Measurements from ENCODE around the gene TATDN3.

Gene TATDN3

GRCh38 chr1:212780759-212781158 is 10.9 kb upstream of the TATDN3 start:
- Histone ChIP-seq H3K4me1 (ENCODE audit: insufficient read depth, low read length, poor library complexity, severe bottlenecking) (no peaks in the 10 kb centered on the region), H4K20me1 (ENCODE audit: insufficient read depth, low read length, poor library complexity, severe bottlenecking) (peaks cover 2% of the 10 kb centered on the region), H3K4me2 (ENCODE audit: low read depth, low read length, poor library complexity, severe bottlenecking) (no peak overlapping the region), H3K4me3 (ENCODE audit: low read length, poor library complexity, severe bottlenecking) (no peak overlapping the region), H3K9me3 (ENCODE audit: insufficient read depth, low read depth, low read length) (no peaks in the 10 kb centered on the region), H3K79me2 (ENCODE audit: insufficient read depth, low read length) (no peaks in the 10 kb centered on the region; the same call in 1 of the 2 replicates), H3K36me3 (ENCODE audit: insufficient read depth, low read length) (peaks cover 39% of the 10 kb centered on the region), H3K9ac (ENCODE audit: low read depth, low read length, poor library complexity, severe bottlenecking) (no peak overlapping the region), H3K9me2 (replicated peaks; ENCODE audit: low read depth, low read length) (no peaks in the 10 kb centered on the region), H2AFZ (ENCODE audit: low read length) (no peak overlapping the region), H3F3A (ENCODE audit: low read depth) (no peaks in the 10 kb centered on the region; the same call in 1 of the 2 replicates), H3K27me3 (ENCODE audit: insufficient read depth, low read length, poor library complexity, severe bottlenecking) (no peaks in the 10 kb centered on the region)
- TF ChIP-seq EZH2phosphoT487 (IDR thresholded peaks at IDR 0.05; ENCODE audit: borderline replicate concordance) = no peak
- TF ChIP-seq, protein P1, sequence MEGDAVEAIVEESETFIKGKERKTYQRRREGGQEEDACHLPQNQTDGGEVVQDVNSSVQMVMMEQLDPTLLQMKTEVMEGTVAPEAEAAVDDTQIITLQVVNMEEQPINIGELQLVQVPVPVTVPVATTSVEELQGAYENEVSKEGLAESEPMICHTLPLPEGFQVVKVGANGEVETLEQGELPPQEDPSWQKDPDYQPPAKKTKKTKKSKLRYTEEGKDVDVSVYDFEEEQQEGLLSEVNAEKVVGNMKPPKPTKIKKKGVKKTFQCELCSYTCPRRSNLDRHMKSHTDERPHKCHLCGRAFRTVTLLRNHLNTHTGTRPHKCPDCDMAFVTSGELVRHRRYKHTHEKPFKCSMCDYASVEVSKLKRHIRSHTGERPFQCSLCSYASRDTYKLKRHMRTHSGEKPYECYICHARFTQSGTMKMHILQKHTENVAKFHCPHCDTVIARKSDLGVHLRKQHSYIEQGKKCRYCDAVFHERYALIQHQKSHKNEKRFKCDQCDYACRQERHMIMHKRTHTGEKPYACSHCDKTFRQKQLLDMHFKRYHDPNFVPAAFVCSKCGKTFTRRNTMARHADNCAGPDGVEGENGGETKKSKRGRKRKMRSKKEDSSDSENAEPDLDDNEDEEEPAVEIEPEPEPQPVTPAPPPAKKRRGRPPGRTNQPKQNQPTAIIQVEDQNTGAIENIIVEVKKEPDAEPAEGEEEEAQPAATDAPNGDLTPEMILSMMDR (conservative IDR thresholded peaks at IDR 0.05; ENCODE audit: low read length) = no peak

GRCh38 chr1:212781225-212781624 is 10.5 kb upstream of the TATDN3 start:
- Histone ChIP-seq H3F3A (ENCODE audit: low read depth) (no peaks in the 10 kb centered on the region; the same call in 1 of the 2 replicates), H3K36me3 (ENCODE audit: insufficient read depth, low read length) (peaks cover 43% of the 10 kb centered on the region), H3K9me2 (replicated peaks; ENCODE audit: low read depth, low read length) (no peaks in the 10 kb centered on the region), H3K9me3 (ENCODE audit: insufficient read depth, low read depth, low read length) (no peaks in the 10 kb centered on the region), H3K4me2 (ENCODE audit: low read depth, low read length, poor library complexity, severe bottlenecking) (no peak overlapping the region), H3K79me2 (ENCODE audit: insufficient read depth, low read length) (no peaks in the 10 kb centered on the region; the same call in 1 of the 2 replicates), H3K4me1 (ENCODE audit: insufficient read depth, low read length, poor library complexity, severe bottlenecking) (no peaks in the 10 kb centered on the region), H3K27me3 (ENCODE audit: insufficient read depth, low read length, poor library complexity, severe bottlenecking) (no peaks in the 10 kb centered on the region), H3K9ac (ENCODE audit: low read depth, low read length, poor library complexity, severe bottlenecking) (no peak overlapping the region), H2AFZ (ENCODE audit: low read length) (no peak overlapping the region), H4K20me1 (ENCODE audit: insufficient read depth, low read length, poor library complexity, severe bottlenecking) (peaks cover 2% of the 10 kb centered on the region), H3K4me3 (ENCODE audit: low read length, poor library complexity, severe bottlenecking) (no peak overlapping the region)
- TF ChIP-seq, protein P1 (conservative IDR thresholded peaks at IDR 0.05; ENCODE audit: low read length) = no peak
- no peak for TF ChIP-seq EZH2phosphoT487 (IDR thresholded peaks at IDR 0.05; ENCODE audit: borderline replicate concordance)

DNA sequence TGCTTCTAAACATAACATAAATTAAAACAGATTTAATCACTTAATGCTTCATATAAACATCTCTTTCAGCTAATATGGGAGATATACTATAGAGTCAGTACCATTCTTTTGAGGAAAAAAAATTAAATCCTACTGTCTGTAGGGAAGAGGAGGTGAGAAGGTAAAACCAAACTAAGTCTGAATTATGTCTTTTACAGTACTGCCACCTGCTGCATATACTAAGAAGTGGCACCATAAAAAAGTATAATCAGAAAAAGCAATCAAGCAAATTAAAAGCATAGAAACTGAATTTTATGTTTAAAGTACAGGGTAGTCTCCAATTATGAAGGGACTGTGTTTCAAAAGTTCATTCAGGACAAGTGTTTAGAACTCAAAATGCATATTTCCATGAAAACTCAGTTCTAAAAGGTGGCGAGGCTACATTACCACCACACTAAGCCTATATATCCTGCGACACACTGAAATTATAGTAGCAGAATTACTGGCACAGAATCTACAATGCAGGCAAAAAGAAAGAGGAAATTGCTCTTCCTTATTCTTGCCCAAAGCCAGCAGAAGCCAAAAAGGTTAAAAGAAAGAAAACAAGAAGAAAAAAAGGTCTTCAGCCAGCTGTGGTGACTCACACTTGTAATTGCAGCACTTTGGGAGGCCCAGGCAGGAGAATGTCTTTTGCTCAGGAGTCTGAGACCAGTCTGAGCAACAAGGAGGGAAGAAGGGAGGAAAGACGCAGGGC is 9.1 kb upstream of the TATDN3 start:
- Histone ChIP-seq H3K79me2 (ENCODE audit: insufficient read depth, low read length) (peaks cover 10% of the 10 kb centered on the region), H3K9me2 (replicated peaks; ENCODE audit: low read depth, low read length) (no peaks in the 10 kb centered on the region), H4K20me1 (ENCODE audit: insufficient read depth, low read length, poor library complexity, severe bottlenecking) (peaks cover 5% of the 10 kb centered on the region), H3K36me3 (ENCODE audit: insufficient read depth, low read length) (peaks cover 45% of the 10 kb centered on the region), H3K9ac (ENCODE audit: low read depth, low read length, poor library complexity, severe bottlenecking) (no peak overlapping the region), H3K4me2 (ENCODE audit: low read depth, low read length, poor library complexity, severe bottlenecking) (no peak overlapping the region), H3F3A (ENCODE audit: low read depth) (no peaks in the 10 kb centered on the region; the same call in 1 of the 2 replicates), H3K27me3 (ENCODE audit: insufficient read depth, low read length, poor library complexity, severe bottlenecking) (no peaks in the 10 kb centered on the region), H2AFZ (ENCODE audit: low read length) (no peak overlapping the region), H3K9me3 (ENCODE audit: insufficient read depth, low read depth, low read length) (no peaks in the 10 kb centered on the region), H3K4me3 (ENCODE audit: low read length, poor library complexity, severe bottlenecking) (no peak overlapping the region), H3K4me1 (ENCODE audit: insufficient read depth, low read length, poor library complexity, severe bottlenecking) (peaks cover 5% of the 10 kb centered on the region)
- TF ChIP-seq, protein P1 (conservative IDR thresholded peaks at IDR 0.05; ENCODE audit: low read length) = peak; percentile 75
- TF ChIP-seq EZH2phosphoT487 (IDR thresholded peaks at IDR 0.05; ENCODE audit: borderline replicate concordance) = no peak
